Skeletal muscle tissue (tissue), 4 donors: ENCODE results near the gene KCNIP2. TPM values are rescaled to one million over a fixed set of nuclear protein-coding genes. Genes with fewer than 3 reads are reported as not detected.

Experiments
- H3K27ac ChIP-seq: one replicate; pipeline ENCODE4 v1.7.0; 2013; ENCODE audit warnings: mild to moderate bottlenecking, low read depth, low read length, inconsistent platforms
- H3K27me3 ChIP-seq, 3 donors: one replicate each; pipeline ENCODE4 v1.7.0; 2013; ENCODE audit warnings: low read length in 3 of 3; ENCODE audit not compliant: control insufficient read depth in 3 of 3, insufficient read depth in 3 of 3
- H3K36me3 ChIP-seq, 3 donors: one replicate each; pipeline ENCODE4 v1.7.0; 2013; ENCODE audit warnings: low read length in 3 of 3; ENCODE audit not compliant: control insufficient read depth in 3 of 3, insufficient read depth in 3 of 3
- H3K4me1 ChIP-seq, 3 donors: one replicate each; pipeline ENCODE4 v1.7.0; 2013; ENCODE audit warnings: low read length in 3 of 3, mild to moderate bottlenecking in 3 of 3; ENCODE audit not compliant: control insufficient read depth in 3 of 3, insufficient read depth in 3 of 3
- H3K4me3 ChIP-seq, 3 donors: one replicate each; pipeline ENCODE4 v1.7.0; 2013; ENCODE audit warnings: low read length in 3 of 3
- H3K9ac ChIP-seq, 3 donors: one replicate each; pipeline ENCODE4 v1.7.0; 2013; ENCODE audit warnings: low read length in 3 of 3, mild to moderate bottlenecking in 3 of 3, moderate library complexity in 2 of 3, low read depth in 1 of 3
- H3K9me3 ChIP-seq, 3 donors: one replicate each; pipeline ENCODE4 v1.7.0; 2013; ENCODE audit warnings: low read length in 3 of 3; ENCODE audit not compliant: control insufficient read depth in 3 of 3
- total RNA-seq: library from RNA; depleted of rRNA; stranded (reverse); fragments of >200 nt; gene quantifications from one replicate; pipeline ENCODE4 v1.2.3, GENCODE V29; 2014
- donor health status: Osteomylitis.

KCNIP2 gene
- total RNA-seq, 1 donor from 2014 or later = 2.1 TPM

- H3K9me3 ChIP-seq = no peaks in the 10 kb centered on the region
- H3K4me1 ChIP-seq = peaks cover 27 to 50% (median 46%) of the 10 kb centered on the region in 3 donors
- peak overlapping the region in 1 of 3 donors; percentile 68 for H3K9ac ChIP-seq
- peak overlapping the region; percentile 57 to 70 (median 61) for H3K4me3 ChIP-seq
- H3K36me3 ChIP-seq = peaks cover 1 to 9% (median 2%) of the 10 kb centered on the region in 3 donors
- no peak overlapping the region for H3K27ac ChIP-seq
- peaks cover 38 to 44% (median 43%) of the 10 kb centered on the region in 3 donors for H3K27me3 ChIP-seq
These were observed 63.9 kb downstream of the KCNIP2 start for GRCh38 chr10:101779544-101780186.

- H3K9me3 ChIP-seq = no peaks in the 10 kb centered on the region
- peaks cover 0 to 2% (median 2%) of the 10 kb centered on the region in 3 donors for H3K36me3 ChIP-seq
- peaks cover 46 to 51% (median 49%) of the 10 kb centered on the region in 3 donors for H3K27me3 ChIP-seq
- peak overlapping the region in 2 of 3 donors; percentile 45 to 57 for H3K4me3 ChIP-seq
- H3K4me1 ChIP-seq = peaks cover 25 to 49% (median 46%) of the 10 kb centered on the region in 3 donors
- peak overlapping the region in 2 of 3 donors; percentile 33 to 65 for H3K9ac ChIP-seq
- H3K27ac ChIP-seq = no peak overlapping the region
These were observed 64.6 kb downstream of the KCNIP2 start for GRCh38 chr10:101778781-101779543.

- H3K27me3 ChIP-seq = peaks cover 52 to 56% (median 53%) of the 10 kb centered on the region in 3 donors
- H3K9ac ChIP-seq = peak overlapping the region in 1 of 3 donors; percentile 33
- no peak overlapping the region for H3K27ac ChIP-seq
- no peak overlapping the region for H3K4me3 ChIP-seq
- no peaks in the 10 kb centered on the region for H3K9me3 ChIP-seq
- peaks cover 0 to 2% (median 0%) of the 10 kb centered on the region in 3 donors for H3K36me3 ChIP-seq
- H3K4me1 ChIP-seq = peaks cover 21 to 43% (median 42%) of the 10 kb centered on the region in 3 donors
These were observed 65.3 kb downstream of the KCNIP2 start for GRCh38 chr10:101778151-101778780.

- peaks cover 58 to 62% (median 58%) of the 10 kb centered on the region in 3 donors for H3K27me3 ChIP-seq
- no peak overlapping the region for H3K4me3 ChIP-seq
- peaks cover 0 to 2% (median 0%) of the 10 kb centered on the region in 3 donors for H3K36me3 ChIP-seq
- no peak overlapping the region for H3K9ac ChIP-seq
- no peak overlapping the region for H3K27ac ChIP-seq
- peaks cover 18 to 39% (median 38%) of the 10 kb centered on the region in 3 donors for H3K4me1 ChIP-seq
- H3K9me3 ChIP-seq = no peaks in the 10 kb centered on the region
These were observed 65.9 kb downstream of the KCNIP2 start for GRCh38 chr10:101777619-101778145.

GRCh38 chr10:101776161-101776817, 67.3 kb downstream of the KCNIP2 start:
- H3K4me3 ChIP-seq = no peak overlapping the region
- no peaks in the 10 kb centered on the region for H3K9me3 ChIP-seq
- H3K36me3 ChIP-seq = no peaks in the 10 kb centered on the region
- no peak overlapping the region for H3K9ac ChIP-seq
- no peak overlapping the region for H3K27ac ChIP-seq
- H3K4me1 ChIP-seq = peaks cover 12 to 27% (median 26%) of the 10 kb centered on the region in 3 donors
- H3K27me3 ChIP-seq = peaks cover 67 to 76% (median 68%) of the 10 kb centered on the region in 3 donors

Other genes starting within 250 kb of the KCNIP2 start
- gene FBXW4, start 148.6 kb downstream of the KCNIP2 start, total RNA-seq = 108 TPM
- 0.52 TPM for gene FGF8, start 67.7 kb downstream of the KCNIP2 start, total RNA-seq
- 62.6 TPM for gene NPM3, start 60.4 kb downstream of the KCNIP2 start, total RNA-seq
- gene OGA, start 25.4 kb downstream of the KCNIP2 start, total RNA-seq = 148 TPM
- 13.0 TPM for gene ARMH3, start 212.4 kb upstream of the KCNIP2 start, total RNA-seq
- 16.7 TPM for gene HPS6, start 221.5 kb upstream of the KCNIP2 start, total RNA-seq